K562 (cell line): ENCODE results near the gene SSH3. TPM values are rescaled to one million over a fixed set of nuclear protein-coding genes. Genes with fewer than 3 reads are reported as not detected.

Experiments
- ATAC-seq: fragments of 200-7000 bp; cut with Tn5 transposase; 3 replicates; pipeline ENCODE4 v1.9.1; 2020; ENCODE audit warnings: moderate library complexity
- BruUV-seq: library from RNA; stranded (reverse); fragments of 400-500 nt; replicated peaks from 2 replicates; lab custom pipeline; 2021; lab: Mats Ljungman, UMichigan
- CTCF ChIA-PET: fragments of 300-600 bp; formaldehyde crosslinking; extraction: SDS; loops from one replicate; lab custom pipeline; 2021; ENCODE audit warnings: low intra/inter-chr PET ratio; lab: Yijun Ruan, JAX
- POLR2A ChIA-PET: fragments of 300-600, 350-650 bp; sonication (Branson Sonifier 250); formaldehyde crosslinking; extraction: SDS; loops from one replicate; lab custom pipeline; 2021; ENCODE audit warnings: antibody characterized with exemption, inconsistent platforms; lab: Yijun Ruan, JAX
- DNase-seq, 4 experiments: peaks; one replicate each; pipeline versions ENCODE4 v3.0.0 to v3.0.0-alpha.2; 2011 to 2018; ENCODE audit warnings: low spot score in 3 of 4, mixed read lengths in 3 of 4; ENCODE audit errors: extremely low read depth in 1 of 4
- FAIRE-seq: peaks from 2 replicates; lab custom pipeline; 2011; peaks lifted over from hg19 to GRCh38; lab: Jason Lieb, UNC
- H2AFZ ChIP-seq: 2 replicates; pipeline ENCODE4 v1.6.0; 2011; ENCODE audit warnings: low read depth, low read length, control low read depth, inconsistent platforms
- H3K27ac ChIP-seq: fragments of 200-600 bp; 3 replicates; pipeline ENCODE4 v1.8.0; 2011; ENCODE audit warnings: low read depth, mild to moderate bottlenecking, control low read depth, inconsistent platforms, low read length, moderate library complexity, mixed read lengths; ENCODE audit errors: extremely low read depth
- H3K27me3 ChIP-seq, 2 experiments: fragments of 300-600 bp in 1 of 2; 2 replicates in 1 of 2; 3 replicates in 1 of 2; pipeline versions ENCODE4 v1.6.0 to v1.8.0; 2011; ENCODE audit warnings: inconsistent platforms in 2 of 2, low read length in 2 of 2, mild to moderate bottlenecking in 1 of 2, mixed read lengths in 1 of 2, moderate library complexity in 1 of 2; ENCODE audit not compliant: control insufficient read depth in 2 of 2, insufficient read depth in 2 of 2
- H3K36me3 ChIP-seq: fragments of 300-600 bp; 3 replicates; pipeline ENCODE4 v1.8.0; 2011; ENCODE audit warnings: mild to moderate bottlenecking, low read length, inconsistent platforms; ENCODE audit not compliant: control insufficient read depth, insufficient read depth
- H3K4me1 ChIP-seq, 2 experiments: fragments of 200-600 bp in 1 of 2; replicated peaks in 1 of 2; 2 replicates in 1 of 2; 3 replicates in 1 of 2; pipeline versions ENCODE4 v1.5.1 to v1.8.0; 2011; ENCODE audit warnings: inconsistent platforms in 2 of 2, low read length in 2 of 2, mild to moderate bottlenecking in 1 of 2, mixed read lengths in 1 of 2, moderate library complexity in 1 of 2; ENCODE audit not compliant: control insufficient read depth in 2 of 2, insufficient read depth in 2 of 2
- H3K4me2 ChIP-seq: 2 replicates; pipeline ENCODE4 v1.6.1; 2011; ENCODE audit warnings: low read length, control low read depth, inconsistent platforms, mixed read lengths; ENCODE audit not compliant: insufficient read depth
- H3K4me3 ChIP-seq: fragments of 200-600 bp; sonication (generic), shearing (Covaris generic); 2 replicates; pipeline ENCODE4 v1.5.1; 2016; ENCODE audit warnings: control low read depth, inconsistent platforms
- H3K79me2 ChIP-seq: fragments of 200-600 bp; 3 replicates; pipeline ENCODE4 v1.8.0; 2011; ENCODE audit warnings: low read length, inconsistent platforms; ENCODE audit not compliant: control insufficient read depth, insufficient read depth
- H3K9ac ChIP-seq, 2 experiments: 2 replicates each; pipeline versions ENCODE4 v1.6.0 to v1.6.1; 2011; ENCODE audit warnings: low read depth in 2 of 2, low read length in 2 of 2, control low read depth in 1 of 2, inconsistent platforms in 1 of 2, mild to moderate bottlenecking in 1 of 2, mixed read lengths in 1 of 2; ENCODE audit not compliant: insufficient read depth in 1 of 2
- H3K9me1 ChIP-seq: one replicate; pipeline ENCODE4 v1.6.0; 2011; ENCODE audit warnings: inconsistent platforms, mild to moderate bottlenecking, low read length, moderate library complexity; ENCODE audit not compliant: control insufficient read depth, insufficient read depth
- H3K9me3 ChIP-seq: replicated peaks from 2 replicates; pipeline ENCODE4 v1.5.1; 2011; ENCODE audit warnings: low read depth, low read length, inconsistent platforms; ENCODE audit not compliant: control insufficient read depth, insufficient read depth
- H4K20me1 ChIP-seq: replicated peaks from 2 replicates; pipeline ENCODE4 v1.6.1; 2011; ENCODE audit warnings: low read length, inconsistent platforms, mixed read lengths; ENCODE audit not compliant: control insufficient read depth, insufficient read depth
- ADNP ChIP-seq: fragments of 200-800 bp; sonication (Bioruptor generic); IDR thresholded peaks from 2 replicates; pipeline ENCODE4 v1.6.1; 2016; ENCODE audit warnings: missing genetic modification characterization, missing compliant biosample characterization
- RBFOX2 ChIP-seq: fragments of 200-400 bp; formaldehyde crosslinking; IDR thresholded peaks from 2 replicates; pipeline ENCODE4 v1.6.1; 2017; ENCODE audit warnings: low read depth, mild to moderate bottlenecking, low read length, moderate library complexity
- WGBS: fragments of 100-300 bp; shearing (Covaris generic); methylation state at CpG from one replicate; pipeline ENCODE4 v1.1.6; 2016; ENCODE audit warnings: low coverage, mixed read lengths; ENCODE audit not compliant: insufficient coverage; ENCODE audit errors: missing lambda C conversion rate; 5-methylcytosine and 5-hydroxymethylcytosine counted together
- in situ Hi-C: fragments of 300-500 bp; cut with MboI; formaldehyde crosslinking; loops from 4 replicates; pipeline ENCODE4 v1.15.0; 2018; ENCODE audit warnings: inconsistent platforms, mixed read lengths
- intact Hi-C: fragments of 100-400 bp; cut with micrococcal nuclease; formaldehyde crosslinking; loops from 2 replicates; pipeline ENCODE4 v1.14.2; 2022
- polyA plus RNA-seq, 8 experiments: library from polyadenylated mRNA; depleted of rRNA in 4 of 8; stranded (reverse) in 5 of 8; unstranded in 3 of 8; fragments of >200 nt; fragmentation: Nextera tagmentation in 2 of 8; fragmentation: Illumina TruSeq in 1 of 8; extraction: Ambion mirVana in 2 of 8; extraction: Trizol in 1 of 8; gene quantifications; 2 replicates each; pipeline versions ENCODE4 v1.2.1 to v1.2.3, GENCODE V29; 2011 to 2014; ENCODE audit warnings: inconsistent platforms in 1 of 8, missing spikeins in 1 of 8
- total RNA-seq, 7 experiments: library from RNA; depleted of rRNA in 6 of 7; stranded (reverse); fragments of >200 nt in 6 of 7; fragmentation: Illumina TruSeq in 2 of 7; extraction: Trizol in 2 of 7; gene quantifications; 2 replicates each; pipeline versions ENCODE4 v1.2.1 to v1.2.3, GENCODE V29; 2011 to 2021; ENCODE audit warnings: low replicate concordance in 1 of 7
- TF ChIP-seq, protein P1 (sequence below): fragments of 250-450 bp; sonication (Bioruptor Pico); IDR thresholded peaks from 2 replicates; pipeline ENCODE4 v1.9.0; 2021; ENCODE audit warnings: mild to moderate bottlenecking, inconsistent platforms

Gene SSH3
- total and polyA plus RNA-seq, 9 of the 15 experiments (the other 6 are each of a cell fraction or from before 2014, with no cell fraction given) = 0.07 to 1.0 (median 0.24) TPM; not detected in 3

GRCh38 chr11:67300756-67301312 is 2.5 kb upstream of the SSH3 start:
- no peaks in the 10 kb centered on the region for H3K27me3 ChIP-seq
- no peak overlapping the region for H3K27ac ChIP-seq
- peaks cover 56% of the 10 kb centered on the region; the same call in 2 of the 3 replicates for H3K36me3 ChIP-seq
- 0 out of 4 replicates have a peak overlapping the region, but pooled peaks of 1 of the 2 experiments have one; percentile 26 for H3K9ac ChIP-seq
- in situ Hi-C loops (no loop called here), intact Hi-C loops (no loop called here)
- H3K4me2 ChIP-seq = no peak overlapping the region
- POLR2A ChIA-PET = interaction anchor here (0.6 to 2.1 kb wide), 4 partner anchors 10 to 75 kb away, joined by 3 to 10 read pairs (median 4); no protein-coding TSS in a partner anchor
- peaks cover 4% of the 10 kb centered on the region; the same call in 1 of the 2 replicates for H3K9me3 ChIP-seq
- no TSS peak for BruUV-seq
- CTCF ChIA-PET = no interaction called here
- no peaks in the 10 kb centered on the region for H3K9me1 ChIP-seq
- TF ChIP-seq, protein P1, sequence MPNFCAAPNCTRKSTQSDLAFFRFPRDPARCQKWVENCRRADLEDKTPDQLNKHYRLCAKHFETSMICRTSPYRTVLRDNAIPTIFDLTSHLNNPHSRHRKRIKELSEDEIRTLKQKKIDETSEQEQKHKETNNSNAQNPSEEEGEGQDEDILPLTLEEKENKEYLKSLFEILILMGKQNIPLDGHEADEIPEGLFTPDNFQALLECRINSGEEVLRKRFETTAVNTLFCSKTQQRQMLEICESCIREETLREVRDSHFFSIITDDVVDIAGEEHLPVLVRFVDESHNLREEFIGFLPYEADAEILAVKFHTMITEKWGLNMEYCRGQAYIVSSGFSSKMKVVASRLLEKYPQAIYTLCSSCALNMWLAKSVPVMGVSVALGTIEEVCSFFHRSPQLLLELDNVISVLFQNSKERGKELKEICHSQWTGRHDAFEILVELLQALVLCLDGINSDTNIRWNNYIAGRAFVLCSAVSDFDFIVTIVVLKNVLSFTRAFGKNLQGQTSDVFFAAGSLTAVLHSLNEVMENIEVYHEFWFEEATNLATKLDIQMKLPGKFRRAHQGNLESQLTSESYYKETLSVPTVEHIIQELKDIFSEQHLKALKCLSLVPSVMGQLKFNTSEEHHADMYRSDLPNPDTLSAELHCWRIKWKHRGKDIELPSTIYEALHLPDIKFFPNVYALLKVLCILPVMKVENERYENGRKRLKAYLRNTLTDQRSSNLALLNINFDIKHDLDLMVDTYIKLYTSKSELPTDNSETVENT (CRISPR knock-in tag) = no peak
- TF ChIP-seq ADNP (tag) (no peak), RBFOX2 (peak; percentile 44; the same call in 1 of the 2 replicates)
- WGBS = 95% methylated on average over 12 of the region's 22 CpGs
- H3K79me2 ChIP-seq = no peaks in the 10 kb centered on the region
- FAIRE-seq (no peak), DNase-seq (no peak), ATAC-seq (no peak)
- H2AFZ ChIP-seq = no peak overlapping the region
- no peaks in the 10 kb centered on the region for H4K20me1 ChIP-seq
- H3K4me1 ChIP-seq = peaks cover 0 to 35% of the 10 kb centered on the region in 2 experiments; a peak in 2 of 5 replicates
- no peak overlapping the region for H3K4me3 ChIP-seq
